NCI-H1048 (cell line): Measurements from ENCODE around the gene QSOX2.
A peak's percentile ranks its signal among the peaks of the same experiment; 100 is the strongest.

Experiments
- DNase-seq: peaks from one replicate; lab custom pipeline; 2025; lab: John Stamatoyannopoulos, UW

QSOX2 gene

GRCh38 chr9:136245219-136246150 is at the start of gene QSOX2:
Gene QSOX2 (minus strand): TSS chr9:136245812. CDS start chr9:136245803, 9 bp downstream.
- peak; percentile 51 for DNase-seq

- DNase-seq = no peak
Observed at GRCh38 chr9:136295055-136295454, 49.4 kb upstream of the QSOX2 start.

- DNase-seq = no peak
Observed at GRCh38 chr9:136294437-136294836, 48.8 kb upstream of the QSOX2 start.

- no peak for DNase-seq
Observed at GRCh38 chr9:136293476-136294077, 48.0 kb upstream of the QSOX2 start.

GRCh38 chr9:136292591-136293448 is 47.2 kb upstream of the QSOX2 start:
- DNase-seq = no peak

GRCh38 chr9:136292026-136292538 is 46.5 kb upstream of the QSOX2 start:
- no peak for DNase-seq

GRCh38 chr9:136291306-136292025 is 45.9 kb upstream of the QSOX2 start:
- no peak for DNase-seq

GRCh38 chr9:136290508-136291000 is 44.9 kb upstream of the QSOX2 start:
- DNase-seq = no peak

- no peak for DNase-seq
Observed at GRCh38 chr9:136289651-136290507, 44.3 kb upstream of the QSOX2 start.

GRCh38 chr9:136287960-136288753 is 42.5 kb upstream of the QSOX2 start:
- DNase-seq = no peak

GRCh38 chr9:136286987-136287379 is 41.4 kb upstream of the QSOX2 start:
- DNase-seq = no peak

- no peak for DNase-seq
Observed at GRCh38 chr9:136286359-136286986, 40.9 kb upstream of the QSOX2 start.

- no peak for DNase-seq
Observed at GRCh38 chr9:136285501-136286358, 40.1 kb upstream of the QSOX2 start.

GRCh38 chr9:136284951-136285350 is 39.3 kb upstream of the QSOX2 start:
- DNase-seq = no peak

- DNase-seq = no peak
Observed at GRCh38 chr9:136284311-136284710, 38.7 kb upstream of the QSOX2 start.

- DNase-seq = peak; percentile 19
Observed at GRCh38 chr9:136283291-136284235, 38.0 kb upstream of the QSOX2 start.
